Kidney epithelial cell (primary cell): ENCODE measurements around the gene ANKMY1. TPM values are rescaled to one million over a fixed set of nuclear protein-coding genes. Genes with fewer than 3 reads are reported as not detected.

Source experiments
- DNase-seq: peaks from one replicate; pipeline ENCODE4 v3.0.0-alpha.2; 2010; ENCODE audit warnings: low read depth
- H3K27me3 ChIP-seq: 2 replicates; pipeline ENCODE4 v1.6.0; 2011; ENCODE audit warnings: low read length; ENCODE audit not compliant: control insufficient read depth, insufficient read depth
- H3K36me3 ChIP-seq: 2 replicates; pipeline ENCODE4 v1.5.1; 2011; ENCODE audit warnings: low read length; ENCODE audit not compliant: control insufficient read depth, insufficient read depth
- H3K4me3 ChIP-seq: 2 replicates; pipeline ENCODE4 v1.5.1; 2011; ENCODE audit warnings: low read depth, mild to moderate bottlenecking, control low read depth, low read length
- CTCF ChIP-seq: IDR thresholded peaks from 2 replicates; pipeline ENCODE4 v1.5.1; 2011; ENCODE audit warnings: mild to moderate bottlenecking, moderate library complexity, low read length, control low read depth, inconsistent platforms; ENCODE audit not compliant: insufficient read depth, poor library complexity, severe bottlenecking
- total RNA-seq: library from RNA; depleted of rRNA; stranded (reverse); fragments of >200 nt; gene quantifications from 2 replicates; pipeline ENCODE4 v1.2.3, GENCODE V29; 2015

Gene ANKMY1
- total RNA-seq, 1 donor from 2014 or later: 7.1 TPM

- no peak for DNase-seq
- no peak for TF ChIP-seq CTCF
- H3K4me3 ChIP-seq: no peak overlapping the region
- H3K36me3 ChIP-seq: no peaks in the 10 kb centered on the region
- H3K27me3 ChIP-seq: no peaks in the 10 kb centered on the region
These were observed 45.5 kb upstream of the ANKMY1 start for GRCh38 chr2:240603081-240603835.

- DNase-seq: no peak
- Histone ChIP-seq H3K4me3 (no peak overlapping the region), H3K36me3 (no peaks in the 10 kb centered on the region), H3K27me3 (no peaks in the 10 kb centered on the region)
- no peak for TF ChIP-seq CTCF
These were observed 44.7 kb upstream of the ANKMY1 start for GRCh38 chr2:240602266-240603050.

GRCh38 chr2:240601831-240602160, 44.0 kb upstream of the ANKMY1 start:
- no peak for TF ChIP-seq CTCF
- DNase-seq: no peak

GRCh38 chr2:240601061-240601830, 43.5 kb upstream of the ANKMY1 start:
- no peak for TF ChIP-seq CTCF
- no peak overlapping the region for H3K4me3 ChIP-seq
- no peaks in the 10 kb centered on the region for H3K27me3 ChIP-seq
- no peak for DNase-seq
- H3K36me3 ChIP-seq: no peaks in the 10 kb centered on the region

More at GRCh38 chr2:240601831-240602160, 44.0 kb upstream of the ANKMY1 start:
- H3K27me3 ChIP-seq: no peaks in the 10 kb centered on the region
- H3K36me3 ChIP-seq: no peaks in the 10 kb centered on the region
- H3K4me3 ChIP-seq: no peak overlapping the region

- no peaks in the 10 kb centered on the region for H3K36me3 ChIP-seq
- DNase-seq: no peak
- no peaks in the 10 kb centered on the region for H3K27me3 ChIP-seq
- no peak for TF ChIP-seq CTCF
- no peak overlapping the region for H3K4me3 ChIP-seq
These were observed 42.7 kb upstream of the ANKMY1 start for GRCh38 chr2:240600451-240600961.
